Natural killer cell (primary cell): ENCODE results near the gene ANTKMT. TPM values are rescaled to one million over a fixed set of nuclear protein-coding genes. Genes with fewer than 3 reads are reported as not detected.

Experiments
- ATAC-seq, 3 donors: fragments of 150-1000 bp in 2 of 3; fragments of 200-7000 bp in 1 of 3; cut with Tn5 transposase; 1 replicate in 1 of 3; 2 replicates in 2 of 3; pipeline ENCODE4 v1.10.0; 2021; ENCODE audit warnings: mild to moderate bottlenecking in 2 of 3, moderate library complexity in 2 of 3
- DNase-seq, 2 donors: peaks; one replicate each; pipeline versions ENCODE4 v3.0.0 to v3.0.0-alpha.2; 2013 to 2021; ENCODE audit warnings: mixed read lengths in 1 of 2
- H3K27ac ChIP-seq: one replicate; pipeline ENCODE4 v1.5.1; 2013; ENCODE audit warnings: mild to moderate bottlenecking, low read length
- H3K27me3 ChIP-seq: one replicate; pipeline ENCODE4 v1.6.1; 2013; ENCODE audit warnings: low read length; ENCODE audit not compliant: control insufficient read depth, insufficient read depth
- H3K36me3 ChIP-seq: one replicate; pipeline ENCODE4 v1.6.1; 2013; ENCODE audit warnings: low read length; ENCODE audit not compliant: control insufficient read depth, insufficient read depth
- H3K4me1 ChIP-seq: one replicate; pipeline ENCODE4 v1.6.1; 2013; ENCODE audit warnings: low read length; ENCODE audit not compliant: control insufficient read depth, insufficient read depth
- H3K4me3 ChIP-seq: one replicate; pipeline ENCODE4 v1.5.1; 2013; ENCODE audit warnings: low read length
- H3K9me3 ChIP-seq: one replicate; pipeline ENCODE4 v1.6.1; 2013; ENCODE audit warnings: low read length; ENCODE audit not compliant: control insufficient read depth, insufficient read depth
- H3K27ac Mint-ChIP-seq, 2 donors: one replicate each; pipeline ENCODE4 v1.8.0; 2022; ENCODE audit warnings: mild to moderate bottlenecking in 2 of 2, mixed read lengths in 2 of 2, moderate library complexity in 1 of 2
- H3K27me3 Mint-ChIP-seq, 2 donors: one replicate each; pipeline ENCODE4 v1.8.0; 2022; ENCODE audit warnings: low read depth in 2 of 2, mixed read lengths in 2 of 2
- H3K36me3 Mint-ChIP-seq: one replicate; pipeline ENCODE4 v1.8.0; 2022; ENCODE audit warnings: mixed read lengths
- H3K4me1 Mint-ChIP-seq, 2 donors: one replicate each; pipeline ENCODE4 v1.8.0; 2022; ENCODE audit warnings: mixed read lengths in 2 of 2
- H3K4me3 Mint-ChIP-seq: one replicate; pipeline ENCODE4 v1.8.0; 2022; ENCODE audit warnings: mild to moderate bottlenecking, moderate library complexity, mixed read lengths
- H3K9me3 Mint-ChIP-seq, 2 donors: one replicate each; pipeline ENCODE4 v1.8.0; 2022; ENCODE audit warnings: mixed read lengths in 2 of 2
- CTCF ChIP-seq: fragments of 200-600 bp; IDR thresholded peaks from one replicate; pipeline ENCODE4 v1.8.0; 2022; ENCODE audit warnings: antibody characterized with exemption
- WGBS: methylation state at CpG from one replicate; pipeline ENCODE4 v1.1.7; 2013; ENCODE audit warnings: missing lambda C conversion rate; ENCODE audit not compliant: insufficient coverage; 5-methylcytosine and 5-hydroxymethylcytosine counted together
- intact Hi-C: fragments of 100-400 bp; cut with micrococcal nuclease; formaldehyde crosslinking; loops from one replicate; pipeline ENCODE4 v1.14.2; 2022
- total RNA-seq, 4 donors: library from RNA; stranded (reverse); fragments of 120-200 nt in 1 of 4; gene quantifications; one replicate each; pipeline versions ENCODE4 v1.2.3 to v1.2.4, GENCODE V29; 2013 to 2022

ANTKMT gene
- total RNA-seq, 3 donors from 2014 or later (not counting 1 experiment from before 2014, with no cell fraction given): 33.7 to 39.0 (median 37.7) TPM

DNA sequence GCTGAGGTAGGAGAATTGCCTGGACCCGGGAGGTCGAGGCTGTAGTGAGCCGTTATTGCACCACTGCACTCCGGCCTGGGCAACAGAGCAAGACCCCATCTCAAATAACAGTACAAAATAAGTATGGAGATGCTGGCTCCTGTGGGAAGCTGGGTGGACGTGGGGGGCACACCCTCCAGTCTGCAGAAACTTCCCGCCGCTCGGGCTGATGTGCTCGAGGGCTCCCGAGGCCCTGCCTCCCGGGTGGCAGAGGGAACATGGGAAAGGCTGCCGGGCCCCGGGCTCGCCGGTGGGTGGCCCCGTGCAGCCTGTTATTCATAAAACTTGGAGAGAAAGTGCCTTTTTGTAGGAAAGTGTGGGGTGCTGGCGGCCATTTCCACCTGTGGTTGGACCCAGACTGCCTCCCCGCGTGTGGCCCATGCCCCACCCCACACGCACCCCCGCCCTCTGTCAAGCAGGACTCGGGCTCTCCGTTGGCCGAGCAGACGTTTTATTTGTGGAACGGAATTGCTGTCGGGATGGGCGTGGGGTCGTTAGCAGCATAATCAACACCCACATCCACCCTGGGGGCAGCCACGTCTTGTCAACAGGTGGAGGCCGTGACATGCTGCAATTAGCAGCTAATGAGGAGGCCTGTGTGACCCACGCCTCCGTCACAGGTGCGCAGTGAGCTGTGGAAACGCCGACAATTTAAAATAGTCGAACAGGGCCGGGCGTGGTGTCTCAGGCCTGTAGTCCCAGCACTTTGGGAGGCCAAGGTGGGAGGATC is 27.2 kb downstream of the ANTKMT start:
- Mint-ChIP-seq H3K27me3 (no peaks in the 10 kb centered on the region), H3K27ac (no peak overlapping the region), H3K4me3 (no peak overlapping the region), H3K9me3 (no peaks in the 10 kb centered on the region), H3K36me3 (no peaks in the 10 kb centered on the region), H3K4me1 (no peaks in the 10 kb centered on the region)
- WGBS: 83% methylated on average over 39 of the region's 39 CpGs
- H3K27ac ChIP-seq: no peak overlapping the region
- no peaks in the 10 kb centered on the region for H3K9me3 ChIP-seq
- H3K4me1 ChIP-seq: no peaks in the 10 kb centered on the region
- H3K36me3 ChIP-seq: no peaks in the 10 kb centered on the region
- DNase-seq (no peak), ATAC-seq (no peak)
- H3K4me3 ChIP-seq: no peak overlapping the region
- intact Hi-C loops: no loop called here
- no peak for TF ChIP-seq CTCF
- H3K27me3 ChIP-seq: no peaks in the 10 kb centered on the region

DNA sequence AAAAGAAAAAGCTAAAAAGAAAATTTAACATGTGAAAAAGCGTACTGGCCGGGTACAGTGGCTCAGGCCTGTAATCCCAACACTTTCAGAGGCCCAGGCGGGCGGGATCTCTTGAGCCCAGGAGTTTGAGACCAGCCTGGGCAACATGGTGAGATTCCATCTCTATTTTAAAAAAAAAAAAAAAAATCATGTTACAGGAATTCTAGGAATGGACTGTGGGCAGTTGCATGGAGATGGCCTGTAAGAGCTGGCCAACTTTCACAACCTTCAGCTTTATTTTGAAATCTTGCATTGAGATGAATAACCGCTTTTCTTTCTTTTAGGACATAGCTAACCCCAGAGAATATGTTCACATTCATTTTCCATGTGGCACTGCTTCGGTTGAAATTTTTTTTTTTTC is 28.1 kb downstream of the ANTKMT start:
- no peak overlapping the region for H3K27ac Mint-ChIP-seq

GRCh38 chr16:750485-750884 is 29.5 kb downstream of the ANTKMT start:
- DNase-seq (no peak), ATAC-seq (no peak)
- Mint-ChIP-seq H3K36me3 (no peaks in the 10 kb centered on the region), H3K27ac (no peak overlapping the region), H3K4me3 (no peak overlapping the region), H3K27me3 (no peaks in the 10 kb centered on the region), H3K4me1 (no peaks in the 10 kb centered on the region), H3K9me3 (no peaks in the 10 kb centered on the region)
- Histone ChIP-seq H3K4me3 (no peak overlapping the region), H3K4me1 (no peaks in the 10 kb centered on the region), H3K9me3 (no peaks in the 10 kb centered on the region), H3K27me3 (no peaks in the 10 kb centered on the region), H3K27ac (no peak overlapping the region), H3K36me3 (no peaks in the 10 kb centered on the region)
- 90% methylated on average over 9 of the region's 9 CpGs for WGBS
- no peak for TF ChIP-seq CTCF
- intact Hi-C loops: no loop called here

More for the DNA sequence above, 28.1 kb downstream of the ANTKMT start:
- H3K4me1 Mint-ChIP-seq: no peaks in the 10 kb centered on the region
- H3K4me3 Mint-ChIP-seq: no peak overlapping the region
- no peak for TF ChIP-seq CTCF
- Histone ChIP-seq H3K36me3 (no peaks in the 10 kb centered on the region), H3K27me3 (no peaks in the 10 kb centered on the region), H3K4me1 (no peaks in the 10 kb centered on the region), H3K9me3 (no peaks in the 10 kb centered on the region), H3K4me3 (no peak overlapping the region), H3K27ac (no peak overlapping the region)
- ATAC-seq (no peak), DNase-seq (no peak)
- WGBS: 70% methylated on average over 6 of the region's 6 CpGs
- no peaks in the 10 kb centered on the region for H3K27me3 Mint-ChIP-seq
- no peaks in the 10 kb centered on the region for H3K9me3 Mint-ChIP-seq
- intact Hi-C loops: no loop called here
- H3K36me3 Mint-ChIP-seq: no peaks in the 10 kb centered on the region
